Measurements from ENCODE around the gene OSBPL8. TPM values are rescaled to one million over a fixed set of nuclear protein-coding genes. Genes with fewer than 3 reads are reported as not detected.

OSBPL8 gene
- total and polyA plus RNA-seq, 2 of the 8 experiments (the other 6 are each of a cell fraction or from before 2014, with no cell fraction given) = 10.9 to 81.1 TPM

GRCh38 chr12:76445462-76445861, 114.1 kb downstream of the OSBPL8 start:
- no peaks in the 10 kb centered on the region for H4K20me1 ChIP-seq (replicated peaks in 1 of 2; ENCODE audit: control insufficient read depth in 1 of 2, insufficient read depth in 2 of 2, low read length in 2 of 2)
- H3K56ac ChIP-seq (replicated peaks; ENCODE audit: insufficient read length, low read depth, low read length) = no peak overlapping the region
- FAIRE-seq (no peak), DNase-seq (ENCODE audit: low read depth in 1 of 2, low spot score in 2 of 2) (no peak)
- H3K23ac ChIP-seq (ENCODE audit: insufficient read length) = no peak overlapping the region
- no peak overlapping the region for H3K9ac ChIP-seq (replicated peaks in 1 of 4; ENCODE audit: extremely low read depth in 1 of 4, low read depth in 3 of 4, low read length in 3 of 4)
- no peak overlapping the region for H3K4me3 ChIP-seq (ENCODE audit: extremely low read depth in 1 of 4, insufficient read depth in 2 of 4, low read depth in 3 of 4, low read length in 4 of 4)
- H3K9me3 ChIP-seq (ENCODE audit: insufficient read depth in 2 of 2, low read depth in 1 of 2, low read length in 1 of 2) = no peaks in the 10 kb centered on the region
- no peak overlapping the region for H2BK120ac ChIP-seq (replicated peaks; ENCODE audit: low read depth, low read length)
- CTCF ChIA-PET (ENCODE audit: partially characterized antibody) = interaction anchor here (1.9 to 2.8 kb wide), 2 partner anchors 10 to 19 kb away, joined by 4 to 11 read pairs; no protein-coding TSS in a partner anchor
- H3K79me2 ChIP-seq (ENCODE audit: control insufficient read depth in 1 of 2, insufficient read depth in 2 of 2, low read length in 2 of 2) = peaks cover 0 to 12% of the 10 kb centered on the region in 2 experiments; a peak in 2 of 4 replicates
- H3K4me1 ChIP-seq (replicated peaks in 1 of 4; ENCODE audit: control insufficient read depth in 3 of 4, insufficient read depth in 4 of 4, low read length in 3 of 4) = no peaks in the 10 kb centered on the region; a peak in 1 of 7 replicates
- H3K23me2 ChIP-seq (ENCODE audit: low read depth, low read length) = no peaks in the 10 kb centered on the region
- POLR2A ChIA-PET (ENCODE audit: partially characterized antibody) = no interaction called here
- no peak overlapping the region for H2BK15ac ChIP-seq (ENCODE audit: low read length)
- H3K79me1 ChIP-seq (ENCODE audit: low read depth, low read length) = no peaks in the 10 kb centered on the region
- no peak overlapping the region for H2BK12ac ChIP-seq (ENCODE audit: low read depth, low read length)
- no peak overlapping the region for H2BK20ac ChIP-seq (ENCODE audit: low read length)
- H4K91ac ChIP-seq (replicated peaks; ENCODE audit: insufficient read length, low read length) = no peak overlapping the region
- no peak overlapping the region for H4K8ac ChIP-seq (ENCODE audit: extremely low read depth, insufficient read depth, low read length)
- no peak overlapping the region for H2AK5ac ChIP-seq (ENCODE audit: low read depth, low read length)
- H2BK5ac ChIP-seq (ENCODE audit: low read depth, low read length) = no peak overlapping the region
- H3K4me2 ChIP-seq (ENCODE audit: insufficient read depth in 1 of 2, low read depth in 2 of 2, low read length in 2 of 2) = no peak overlapping the region
- H3K27ac ChIP-seq (ENCODE audit: low read depth, low read length) = no peak overlapping the region
- TF ChIP-seq ATF3 (IDR thresholded peaks at IDR 0.05; ENCODE audit: insufficient read depth, low read depth, low read length) (no peak), E2F6 (IDR thresholded peaks at IDR 0.05) (no peak), BCL11A (IDR thresholded peaks at IDR 0.05; ENCODE audit: low read depth in 2 of 2, low read length in 2 of 2) (no peak), ATF2 (IDR thresholded peaks at IDR 0.05; ENCODE audit: low read length) (no peak), JUND (IDR thresholded peaks at IDR 0.05; ENCODE audit: low read length) (no peak)
- peaks cover 0 to 7% (median 0%) of the 10 kb centered on the region in 4 experiments; a peak in 1 of 8 replicates for H3K36me3 ChIP-seq (ENCODE audit: control insufficient read depth in 2 of 4, insufficient read depth in 4 of 4, low read length in 3 of 4)
- no peak overlapping the region for H2AFZ ChIP-seq (ENCODE audit: low read length)
- H3K18ac ChIP-seq (ENCODE audit: extremely low read depth, low read length) = no peak overlapping the region
- H3K14ac ChIP-seq (ENCODE audit: insufficient read length) = no peak overlapping the region
- 96% methylated on average over 1 of the region's 1 CpG; no CpG with 5 or more reads in 1 of the 2 experiments for WGBS, 2 experiments (ENCODE audit: extremely low coverage in 1 of 2, insufficient coverage in 1 of 2, insufficient read length in 1 of 2, insufficient replicate concordance in 2 of 2, low coverage in 1 of 2, low lambda C conversion rate in 2 of 2, missing lambda C conversion rate in 1 of 2)
- no peak overlapping the region for H3K4ac ChIP-seq (replicated peaks; ENCODE audit: insufficient read length, low read depth, low read length)
- H4K5ac ChIP-seq (ENCODE audit: insufficient read length, low read depth, low read length) = no peak overlapping the region
- no peaks in the 10 kb centered on the region for H3K27me3 ChIP-seq (replicated peaks in 1 of 4; ENCODE audit: control insufficient read depth in 3 of 4, extremely low read depth in 1 of 4, insufficient read depth in 3 of 4, low read length in 3 of 4)

Data from H1 (cell line).